A549 treated with AZD2906 at 1 μM for 4 hours (cell line): ENCODE data around the gene MOK. TPM values are rescaled to one million over a fixed set of nuclear protein-coding genes. Genes with fewer than 3 reads are reported as not detected.

Source experiments
- total RNA-seq: library from RNA; stranded (reverse); fragments of 200-300 nt; extraction: Qiagen RNA extraction; gene quantifications from 5 replicates; pipeline ENCODE4 v1.2.3, GENCODE V29; 2022

The MOK gene
- total RNA-seq: 17.2 to 23.2 TPM (median 18.1 TPM) in 5 replicates

GRCh38 chr14:102304611-102305506 lies at the start of gene MOK:
Gene MOK (minus strand): TSS chr14:102305164. CDS start chr14:102304968, 196 bp downstream.

DNA sequence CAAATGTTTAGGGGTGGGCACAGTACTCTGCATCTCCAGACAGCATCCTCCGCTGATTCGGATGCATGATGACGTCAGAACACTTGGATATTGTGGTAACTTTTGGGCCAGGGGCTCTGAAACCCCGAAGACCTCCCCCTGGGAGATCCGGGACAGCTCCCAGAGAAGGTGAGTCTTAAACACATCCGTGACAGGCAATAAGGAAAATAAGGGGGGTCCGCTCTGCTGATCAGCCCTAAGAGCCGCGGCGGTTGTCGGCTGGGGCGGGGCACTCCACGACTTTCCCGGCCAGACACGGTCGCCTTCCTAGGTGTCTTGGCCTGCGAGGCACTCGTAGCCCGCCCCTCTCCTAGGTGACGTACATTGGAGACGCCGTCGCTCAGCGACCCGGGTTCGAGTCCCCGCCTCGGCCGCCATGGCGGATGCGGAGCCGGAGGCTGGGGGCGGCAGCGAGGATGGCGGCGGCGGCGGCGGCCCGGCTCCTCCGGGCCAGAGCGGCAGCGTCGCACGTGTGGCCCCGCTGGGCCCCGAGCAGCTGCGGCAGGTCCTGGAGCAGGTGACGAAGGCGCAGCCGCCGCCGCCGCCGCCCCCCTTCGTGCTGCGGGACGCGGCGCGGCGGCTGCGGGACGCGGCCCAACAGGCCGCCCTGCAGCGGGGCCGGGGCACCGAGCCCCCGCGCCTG lies 14.5 kb upstream of the MOK start, which contains the start of gene ZNF839:
ZNF839 (plus strand) TSS at position 396 of the 682 bp plus-strand sequence; CDS start at position 416, 20 bp downstream.

Other genes starting within 250 kb of the MOK start
- gene HSP90AA1, start 218.1 kb downstream of the MOK start, total RNA-seq: 583 to 1,000 TPM (median 663 TPM) in 5 replicates
- gene WDR20, start 165.3 kb downstream of the MOK start, total RNA-seq: 20.4 to 23.7 TPM (median 21.8 TPM) in 5 replicates
- 5.6 to 6.5 TPM (median 5.9 TPM) in 5 replicates for gene ZNF839, start 14.6 kb upstream of the MOK start, total RNA-seq
- 52.7 to 61.5 TPM (median 52.9 TPM) in 5 replicates for gene CINP, start 57.7 kb upstream of the MOK start, total RNA-seq
- gene TECPR2, start 57.8 kb upstream of the MOK start, total RNA-seq: 5.7 to 8.2 TPM (median 6.9 TPM) in 5 replicates
- 4.3 to 12.3 TPM (median 11.3 TPM) in 5 replicates for gene ANKRD9, start 204.6 kb upstream of the MOK start, total RNA-seq